ENCODE data around the gene VOPP1. TPM values are rescaled to one million over a fixed set of nuclear protein-coding genes. Genes with fewer than 3 reads are reported as not detected.

Gene VOPP1
- total and polyA plus RNA-seq, 9 of the 15 experiments (the other 6 are each of a cell fraction or from before 2014, with no cell fraction given) = 8.2 to 45.8 (median 31.2) TPM

DNA sequence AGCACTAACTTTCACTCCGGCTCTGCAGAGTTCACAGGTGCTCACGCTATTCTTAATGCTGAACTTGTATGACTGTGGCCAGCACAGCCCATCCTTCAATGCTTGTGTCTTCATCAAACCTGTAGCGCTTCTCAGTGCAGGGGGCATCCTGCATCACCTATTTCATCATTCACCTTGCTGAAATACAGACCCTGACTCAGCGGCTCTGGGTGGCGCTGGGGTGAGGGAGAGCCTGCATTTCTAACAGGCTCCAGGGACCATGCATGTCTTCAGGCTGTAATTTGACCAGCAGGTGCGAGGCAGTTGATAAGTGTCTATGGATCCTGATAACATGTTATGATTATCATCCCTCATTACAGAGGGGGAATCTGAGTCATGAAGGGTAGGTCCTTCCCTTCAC, 89.3 kb downstream of the VOPP1 start:
- no peak overlapping the region for H3K9ac ChIP-seq (ENCODE audit: insufficient read depth in 1 of 2, low read depth in 2 of 2, low read length in 2 of 2)
- H2AFZ ChIP-seq (ENCODE audit: low read depth, low read length) = no peak overlapping the region
- H3K4me2 ChIP-seq (ENCODE audit: insufficient read depth, low read length) = no peak overlapping the region
- no peak overlapping the region for H3K27ac ChIP-seq (ENCODE audit: extremely low read depth, low read depth, low read length)
- WGBS (ENCODE audit: insufficient coverage, low coverage, missing lambda C conversion rate) = 56% methylated on average over 6 of the region's 6 CpGs
- peak in 1 of 4 experiments; percentile 7 for DNase-seq (ENCODE audit: extremely low read depth in 1 of 4, low spot score in 3 of 4)
- H3K4me3 ChIP-seq = no peak overlapping the region
- H3K36me3 ChIP-seq (ENCODE audit: control insufficient read depth, insufficient read depth, low read length) = no peaks in the 10 kb centered on the region; the same call in 2 of the 3 replicates
- H3K9me1 ChIP-seq (ENCODE audit: control insufficient read depth, insufficient read depth, low read length) = no peaks in the 10 kb centered on the region
- in situ Hi-C loops (cut with MboI) (no loop called here), intact Hi-C loops (cut with micrococcal nuclease) (no loop called here)
- FAIRE-seq = no peak
- ChIA-PET CTCF (ENCODE audit: low intra/inter-chr PET ratio) (no interaction called here), POLR2A (no interaction called here)
- no peaks in the 10 kb centered on the region for H3K27me3 ChIP-seq (ENCODE audit: control insufficient read depth in 2 of 2, insufficient read depth in 2 of 2, low read length in 2 of 2)
- no peaks in the 10 kb centered on the region; the same call in 1 of the 2 replicates for H4K20me1 ChIP-seq (replicated peaks; ENCODE audit: control insufficient read depth, insufficient read depth, low read length)
- no TSS peak for BruUV-seq (replicated peaks)
- no peaks in the 10 kb centered on the region for H3K9me3 ChIP-seq (replicated peaks; ENCODE audit: control insufficient read depth, insufficient read depth, low read depth, low read length)
- no peaks in the 10 kb centered on the region for H3K79me2 ChIP-seq (ENCODE audit: control insufficient read depth, insufficient read depth, low read length)
- H3K4me1 ChIP-seq (replicated peaks in 1 of 2; ENCODE audit: control insufficient read depth in 2 of 2, insufficient read depth in 2 of 2, low read length in 2 of 2) = peaks cover 3 to 6% of the 10 kb centered on the region in 2 experiments; a peak in 2 of 5 replicates
- peak; percentile 65 for ATAC-seq
- TF ChIP-seq SLC30A9 (CRISPR knock-in tag; IDR thresholded peaks at IDR 0.05) (no peak), SMARCA5 (IDR thresholded peaks at IDR 0.05) (no peak), ZC3H11A (IDR thresholded peaks at IDR 0.05; ENCODE audit: low read depth, low read length) (no peak), DMBX1 (CRISPR knock-in tag; IDR thresholded peaks at IDR 0.05; ENCODE audit: borderline replicate concordance) (no peak), PTBP1 (IDR thresholded peaks at IDR 0.05; ENCODE audit: low read depth, low read length) (no peak), GABPB1 (CRISPR knock-in tag; IDR thresholded peaks at IDR 0.05) (no peak), ZNF696 (CRISPR knock-in tag; conservative IDR thresholded peaks at IDR 0.05) (no peak), ZNF3 (CRISPR knock-in tag; IDR thresholded peaks at IDR 0.05) (no peak), KDM4B (IDR thresholded peaks at IDR 0.05; ENCODE audit: borderline replicate concordance in 2 of 2, low read depth in 1 of 2) (no peak), ZNF184 (CRISPR knock-in tag; IDR thresholded peaks at IDR 0.05) (no peak)
- TF ChIP-seq, protein P1, sequence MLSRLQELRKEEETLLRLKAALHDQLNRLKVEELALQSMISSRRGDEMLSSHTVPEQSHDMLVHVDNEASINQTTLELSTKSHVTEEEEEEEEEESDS (CRISPR knock-in tag; IDR thresholded peaks at IDR 0.05) = no peak
- TF ChIP-seq, protein P2, sequence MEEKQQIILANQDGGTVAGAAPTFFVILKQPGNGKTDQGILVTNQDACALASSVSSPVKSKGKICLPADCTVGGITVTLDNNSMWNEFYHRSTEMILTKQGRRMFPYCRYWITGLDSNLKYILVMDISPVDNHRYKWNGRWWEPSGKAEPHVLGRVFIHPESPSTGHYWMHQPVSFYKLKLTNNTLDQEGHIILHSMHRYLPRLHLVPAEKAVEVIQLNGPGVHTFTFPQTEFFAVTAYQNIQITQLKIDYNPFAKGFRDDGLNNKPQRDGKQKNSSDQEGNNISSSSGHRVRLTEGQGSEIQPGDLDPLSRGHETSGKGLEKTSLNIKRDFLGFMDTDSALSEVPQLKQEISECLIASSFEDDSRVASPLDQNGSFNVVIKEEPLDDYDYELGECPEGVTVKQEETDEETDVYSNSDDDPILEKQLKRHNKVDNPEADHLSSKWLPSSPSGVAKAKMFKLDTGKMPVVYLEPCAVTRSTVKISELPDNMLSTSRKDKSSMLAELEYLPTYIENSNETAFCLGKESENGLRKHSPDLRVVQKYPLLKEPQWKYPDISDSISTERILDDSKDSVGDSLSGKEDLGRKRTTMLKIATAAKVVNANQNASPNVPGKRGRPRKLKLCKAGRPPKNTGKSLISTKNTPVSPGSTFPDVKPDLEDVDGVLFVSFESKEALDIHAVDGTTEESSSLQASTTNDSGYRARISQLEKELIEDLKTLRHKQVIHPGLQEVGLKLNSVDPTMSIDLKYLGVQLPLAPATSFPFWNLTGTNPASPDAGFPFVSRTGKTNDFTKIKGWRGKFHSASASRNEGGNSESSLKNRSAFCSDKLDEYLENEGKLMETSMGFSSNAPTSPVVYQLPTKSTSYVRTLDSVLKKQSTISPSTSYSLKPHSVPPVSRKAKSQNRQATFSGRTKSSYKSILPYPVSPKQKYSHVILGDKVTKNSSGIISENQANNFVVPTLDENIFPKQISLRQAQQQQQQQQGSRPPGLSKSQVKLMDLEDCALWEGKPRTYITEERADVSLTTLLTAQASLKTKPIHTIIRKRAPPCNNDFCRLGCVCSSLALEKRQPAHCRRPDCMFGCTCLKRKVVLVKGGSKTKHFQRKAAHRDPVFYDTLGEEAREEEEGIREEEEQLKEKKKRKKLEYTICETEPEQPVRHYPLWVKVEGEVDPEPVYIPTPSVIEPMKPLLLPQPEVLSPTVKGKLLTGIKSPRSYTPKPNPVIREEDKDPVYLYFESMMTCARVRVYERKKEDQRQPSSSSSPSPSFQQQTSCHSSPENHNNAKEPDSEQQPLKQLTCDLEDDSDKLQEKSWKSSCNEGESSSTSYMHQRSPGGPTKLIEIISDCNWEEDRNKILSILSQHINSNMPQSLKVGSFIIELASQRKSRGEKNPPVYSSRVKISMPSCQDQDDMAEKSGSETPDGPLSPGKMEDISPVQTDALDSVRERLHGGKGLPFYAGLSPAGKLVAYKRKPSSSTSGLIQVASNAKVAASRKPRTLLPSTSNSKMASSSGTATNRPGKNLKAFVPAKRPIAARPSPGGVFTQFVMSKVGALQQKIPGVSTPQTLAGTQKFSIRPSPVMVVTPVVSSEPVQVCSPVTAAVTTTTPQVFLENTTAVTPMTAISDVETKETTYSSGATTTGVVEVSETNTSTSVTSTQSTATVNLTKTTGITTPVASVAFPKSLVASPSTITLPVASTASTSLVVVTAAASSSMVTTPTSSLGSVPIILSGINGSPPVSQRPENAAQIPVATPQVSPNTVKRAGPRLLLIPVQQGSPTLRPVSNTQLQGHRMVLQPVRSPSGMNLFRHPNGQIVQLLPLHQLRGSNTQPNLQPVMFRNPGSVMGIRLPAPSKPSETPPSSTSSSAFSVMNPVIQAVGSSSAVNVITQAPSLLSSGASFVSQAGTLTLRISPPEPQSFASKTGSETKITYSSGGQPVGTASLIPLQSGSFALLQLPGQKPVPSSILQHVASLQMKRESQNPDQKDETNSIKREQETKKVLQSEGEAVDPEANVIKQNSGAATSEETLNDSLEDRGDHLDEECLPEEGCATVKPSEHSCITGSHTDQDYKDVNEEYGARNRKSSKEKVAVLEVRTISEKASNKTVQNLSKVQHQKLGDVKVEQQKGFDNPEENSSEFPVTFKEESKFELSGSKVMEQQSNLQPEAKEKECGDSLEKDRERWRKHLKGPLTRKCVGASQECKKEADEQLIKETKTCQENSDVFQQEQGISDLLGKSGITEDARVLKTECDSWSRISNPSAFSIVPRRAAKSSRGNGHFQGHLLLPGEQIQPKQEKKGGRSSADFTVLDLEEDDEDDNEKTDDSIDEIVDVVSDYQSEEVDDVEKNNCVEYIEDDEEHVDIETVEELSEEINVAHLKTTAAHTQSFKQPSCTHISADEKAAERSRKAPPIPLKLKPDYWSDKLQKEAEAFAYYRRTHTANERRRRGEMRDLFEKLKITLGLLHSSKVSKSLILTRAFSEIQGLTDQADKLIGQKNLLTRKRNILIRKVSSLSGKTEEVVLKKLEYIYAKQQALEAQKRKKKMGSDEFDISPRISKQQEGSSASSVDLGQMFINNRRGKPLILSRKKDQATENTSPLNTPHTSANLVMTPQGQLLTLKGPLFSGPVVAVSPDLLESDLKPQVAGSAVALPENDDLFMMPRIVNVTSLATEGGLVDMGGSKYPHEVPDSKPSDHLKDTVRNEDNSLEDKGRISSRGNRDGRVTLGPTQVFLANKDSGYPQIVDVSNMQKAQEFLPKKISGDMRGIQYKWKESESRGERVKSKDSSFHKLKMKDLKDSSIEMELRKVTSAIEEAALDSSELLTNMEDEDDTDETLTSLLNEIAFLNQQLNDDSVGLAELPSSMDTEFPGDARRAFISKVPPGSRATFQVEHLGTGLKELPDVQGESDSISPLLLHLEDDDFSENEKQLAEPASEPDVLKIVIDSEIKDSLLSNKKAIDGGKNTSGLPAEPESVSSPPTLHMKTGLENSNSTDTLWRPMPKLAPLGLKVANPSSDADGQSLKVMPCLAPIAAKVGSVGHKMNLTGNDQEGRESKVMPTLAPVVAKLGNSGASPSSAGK (IDR thresholded peaks at IDR 0.05) = no peak
